GM20000 (cell line): ENCODE measurements around the gene TRIOBP.

Experiments used
- DNase-seq: peaks from one replicate; pipeline ENCODE4 v3.0.0; 2012; ENCODE audit warnings: low spot score
- TF ChIP-seq, protein P1 (sequence below): IDR thresholded peaks from 2 replicates; pipeline ENCODE4 v1.5.1; 2012; ENCODE audit warnings: mild to moderate bottlenecking, control low read depth; ENCODE audit errors: extremely low read depth, missing control alignments

TRIOBP gene

DNA sequence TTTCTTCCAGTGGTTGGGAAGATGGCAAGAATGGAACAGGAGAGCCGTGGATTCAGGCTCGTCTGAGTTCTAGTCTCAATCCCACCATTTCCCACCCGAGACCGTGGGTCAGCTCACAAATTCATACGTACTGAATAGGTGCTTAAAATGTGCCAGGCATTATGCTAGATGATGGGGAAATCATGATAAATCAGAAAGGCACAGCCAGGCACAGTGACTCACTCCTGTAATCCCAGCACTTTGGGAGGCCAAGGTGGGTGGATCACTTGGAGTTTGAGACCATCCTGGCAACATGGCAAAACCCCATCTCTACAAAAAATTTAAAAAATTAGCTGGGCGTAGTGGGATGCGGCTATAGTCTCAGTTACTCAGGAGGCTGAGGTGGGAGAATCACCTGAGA lies 7.1 kb downstream of the TRIOBP start:
- TF ChIP-seq, protein P1, sequence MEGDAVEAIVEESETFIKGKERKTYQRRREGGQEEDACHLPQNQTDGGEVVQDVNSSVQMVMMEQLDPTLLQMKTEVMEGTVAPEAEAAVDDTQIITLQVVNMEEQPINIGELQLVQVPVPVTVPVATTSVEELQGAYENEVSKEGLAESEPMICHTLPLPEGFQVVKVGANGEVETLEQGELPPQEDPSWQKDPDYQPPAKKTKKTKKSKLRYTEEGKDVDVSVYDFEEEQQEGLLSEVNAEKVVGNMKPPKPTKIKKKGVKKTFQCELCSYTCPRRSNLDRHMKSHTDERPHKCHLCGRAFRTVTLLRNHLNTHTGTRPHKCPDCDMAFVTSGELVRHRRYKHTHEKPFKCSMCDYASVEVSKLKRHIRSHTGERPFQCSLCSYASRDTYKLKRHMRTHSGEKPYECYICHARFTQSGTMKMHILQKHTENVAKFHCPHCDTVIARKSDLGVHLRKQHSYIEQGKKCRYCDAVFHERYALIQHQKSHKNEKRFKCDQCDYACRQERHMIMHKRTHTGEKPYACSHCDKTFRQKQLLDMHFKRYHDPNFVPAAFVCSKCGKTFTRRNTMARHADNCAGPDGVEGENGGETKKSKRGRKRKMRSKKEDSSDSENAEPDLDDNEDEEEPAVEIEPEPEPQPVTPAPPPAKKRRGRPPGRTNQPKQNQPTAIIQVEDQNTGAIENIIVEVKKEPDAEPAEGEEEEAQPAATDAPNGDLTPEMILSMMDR = no peak
- no peak for DNase-seq

DNA sequence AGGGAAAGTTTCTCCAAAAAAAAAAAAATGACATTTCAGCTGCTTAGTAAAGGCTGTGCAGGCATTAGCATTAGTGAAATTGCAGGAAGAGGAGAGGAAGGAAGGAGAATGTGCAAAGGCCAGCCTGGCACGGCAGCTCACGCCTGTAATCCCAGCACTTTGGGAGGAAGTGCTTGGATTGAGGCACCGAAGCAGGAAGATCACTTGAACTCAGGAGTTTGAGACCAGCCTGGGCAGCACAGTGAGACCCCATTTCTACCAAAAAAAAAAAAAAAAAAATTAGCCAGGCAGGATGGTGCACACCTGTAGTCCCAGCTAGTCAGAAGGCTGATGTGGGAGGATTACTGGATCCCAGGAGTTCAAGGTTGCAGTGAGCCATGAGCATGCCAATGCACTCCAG lies 7.8 kb downstream of the TRIOBP start:
- TF ChIP-seq, protein P1 = no peak
- DNase-seq = no peak

DNA sequence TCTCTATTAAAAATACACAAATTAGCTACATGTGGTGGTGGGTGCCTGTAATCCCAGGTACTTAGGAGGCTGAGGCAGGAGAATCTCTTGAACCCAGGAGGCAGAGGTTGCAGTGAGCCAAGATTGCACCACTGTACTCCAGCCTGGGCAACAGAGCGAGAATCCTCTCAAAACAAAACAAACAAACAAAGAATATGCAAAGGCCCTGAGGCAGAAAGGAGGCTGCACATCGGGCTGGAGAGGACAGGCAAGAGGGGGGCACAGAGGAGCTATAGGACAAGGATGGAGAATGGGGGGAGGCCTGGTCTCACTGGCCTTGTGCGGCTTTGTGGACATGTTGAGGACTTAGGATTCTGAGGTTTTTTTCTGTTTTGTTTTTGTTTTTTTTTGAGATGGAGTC lies 8.4 kb downstream of the TRIOBP start:
- no peak for DNase-seq
- TF ChIP-seq, protein P1 = no peak

DNA sequence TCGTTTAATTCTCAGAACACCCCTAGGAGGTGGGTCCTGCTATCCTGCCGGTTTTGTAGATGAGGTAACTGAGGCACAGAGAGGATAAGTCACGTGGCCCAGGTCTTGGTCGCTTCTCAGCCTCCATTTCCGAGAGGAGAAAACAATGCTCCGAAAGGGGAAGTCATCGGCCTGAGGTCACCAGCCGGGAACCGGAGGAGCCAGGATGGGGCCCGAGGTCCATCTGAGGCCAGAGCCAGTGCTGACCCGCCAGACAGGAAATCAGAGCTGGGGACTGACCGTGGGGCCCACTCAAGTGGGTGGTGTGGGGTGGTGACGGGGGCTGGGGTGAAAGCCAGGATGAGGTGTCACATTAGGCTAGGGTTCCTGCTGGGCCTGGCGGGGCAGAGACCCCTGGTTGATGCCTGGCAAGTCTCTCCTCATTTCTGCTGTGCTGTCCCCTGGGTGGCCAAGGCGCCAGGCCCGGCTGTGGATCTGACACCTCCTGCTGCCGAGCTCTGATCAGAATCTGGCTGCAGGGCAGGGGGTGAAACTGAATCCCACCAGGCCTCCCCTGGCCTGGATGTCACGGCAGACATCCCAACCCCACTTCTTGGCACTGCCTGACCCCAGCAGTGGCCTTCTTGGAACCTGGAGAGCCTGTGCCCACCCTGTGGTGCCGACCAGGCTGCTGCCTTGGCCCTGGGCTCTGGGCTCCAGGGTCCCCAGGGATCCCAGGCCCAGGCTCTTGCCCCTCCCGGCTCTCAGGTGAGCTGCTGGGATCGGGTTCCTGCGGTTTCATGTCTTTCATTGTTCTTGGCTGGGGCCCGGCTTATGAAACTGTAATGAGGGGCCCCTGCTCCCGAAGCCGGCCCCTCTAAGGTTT lies 12.0 kb downstream of the TRIOBP start:
- TF ChIP-seq, protein P1 = no peak
- no peak for DNase-seq

DNA sequence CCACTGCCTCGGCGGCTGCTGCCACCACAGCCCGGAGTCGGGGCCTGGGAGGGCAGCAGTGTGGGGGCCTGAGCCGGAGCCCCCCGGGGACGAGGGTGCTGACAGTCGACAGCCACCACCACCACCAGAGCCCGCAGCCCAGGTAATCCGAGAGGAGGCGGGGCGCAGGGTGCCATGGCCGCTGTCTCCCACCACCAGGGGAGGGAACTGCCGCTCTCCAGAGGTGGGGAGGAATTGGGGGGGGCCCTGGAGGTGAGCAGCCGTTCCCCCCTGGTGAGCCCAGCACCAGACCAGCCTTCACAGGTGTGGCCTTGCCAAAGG lies 12.6 kb downstream of the TRIOBP start:
- TF ChIP-seq, protein P1 = no peak
- no peak for DNase-seq

DNA sequence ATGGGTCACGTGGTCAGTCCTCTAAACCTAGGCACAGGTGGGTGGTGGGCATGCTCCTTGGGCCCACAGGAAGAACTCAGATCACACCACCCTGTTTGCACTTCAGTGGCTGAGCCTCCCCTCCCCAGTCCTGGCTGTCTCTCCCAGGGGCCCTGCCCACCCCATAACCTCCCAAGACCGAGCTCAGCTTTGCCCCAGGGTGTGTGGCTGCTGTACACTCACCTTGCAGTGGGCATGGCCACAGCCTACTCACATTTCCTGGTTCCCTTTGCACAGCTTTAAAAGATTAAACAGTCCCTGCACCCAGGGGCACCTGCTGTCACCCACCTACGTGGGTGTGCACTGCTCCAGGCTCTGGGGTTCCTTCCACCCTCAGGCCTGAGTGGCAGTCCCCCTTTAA lies 13.8 kb downstream of the TRIOBP start:
- peak; percentile 14 for DNase-seq
- TF ChIP-seq, protein P1 = no peak

DNA sequence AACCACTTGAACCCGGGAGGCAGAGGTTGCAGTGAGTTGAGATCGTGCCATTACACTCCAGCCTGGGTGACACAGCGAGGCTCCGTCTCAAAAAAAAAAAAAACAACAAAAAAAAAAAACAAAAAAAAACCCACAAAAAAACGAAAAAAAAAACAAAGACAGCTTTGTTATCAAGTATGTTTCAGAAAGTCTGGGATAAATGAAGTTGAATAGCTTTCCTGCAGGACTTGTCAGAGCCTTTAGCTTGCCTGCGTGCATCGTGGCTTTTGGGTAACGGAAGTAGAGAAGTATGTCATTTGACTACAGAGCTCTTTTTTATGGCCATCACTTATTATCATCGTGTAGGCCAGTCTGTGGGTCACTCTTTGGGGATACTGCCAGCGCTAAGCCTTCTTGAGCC lies 14.6 kb downstream of the TRIOBP start:
- no peak for DNase-seq
- TF ChIP-seq, protein P1 = no peak
